Erythroblast (primary cell): Measurements from ENCODE around the gene KPNA2.

ENCODE experiments used
- DNase-seq, 2 experiments: peaks; one replicate each; lab custom pipeline; 2025; lab: John Stamatoyannopoulos, UW
- GATA1 ChIP-seq: IDR thresholded peaks from 2 replicates; pipeline ENCODE4 v1.6.1; 2011; ENCODE audit warnings: low read depth, mild to moderate bottlenecking, control low read depth, low read length, moderate library complexity
- POLR2A ChIP-seq: IDR thresholded peaks from 2 replicates; pipeline ENCODE4 v1.6.1; 2011; ENCODE audit warnings: mild to moderate bottlenecking, low read length

The KPNA2 gene

DNA sequence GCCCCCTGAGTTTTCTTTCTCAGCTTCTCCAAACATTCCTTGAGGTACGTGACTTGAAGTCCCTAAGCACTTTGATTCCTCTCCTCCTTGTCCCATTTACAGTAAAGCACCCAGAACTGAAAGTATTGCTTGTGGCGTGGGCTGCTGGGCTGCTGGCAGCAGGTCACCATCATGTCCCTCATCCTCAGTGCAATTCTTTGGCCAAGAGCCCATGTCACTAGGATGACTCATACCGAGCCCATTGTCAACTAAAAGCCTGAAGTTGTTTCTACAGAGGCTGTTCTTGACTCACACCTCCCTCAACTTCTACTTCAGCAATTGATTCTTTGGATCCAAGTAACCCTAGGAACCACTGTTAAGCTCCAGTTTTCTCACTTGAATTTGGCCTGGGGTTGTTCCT, 54.3 kb downstream of the KPNA2 start:
- peak in 1 of 2 experiments; percentile 18 for DNase-seq
- TF ChIP-seq POLR2A (no peak), GATA1 (no peak)

DNA sequence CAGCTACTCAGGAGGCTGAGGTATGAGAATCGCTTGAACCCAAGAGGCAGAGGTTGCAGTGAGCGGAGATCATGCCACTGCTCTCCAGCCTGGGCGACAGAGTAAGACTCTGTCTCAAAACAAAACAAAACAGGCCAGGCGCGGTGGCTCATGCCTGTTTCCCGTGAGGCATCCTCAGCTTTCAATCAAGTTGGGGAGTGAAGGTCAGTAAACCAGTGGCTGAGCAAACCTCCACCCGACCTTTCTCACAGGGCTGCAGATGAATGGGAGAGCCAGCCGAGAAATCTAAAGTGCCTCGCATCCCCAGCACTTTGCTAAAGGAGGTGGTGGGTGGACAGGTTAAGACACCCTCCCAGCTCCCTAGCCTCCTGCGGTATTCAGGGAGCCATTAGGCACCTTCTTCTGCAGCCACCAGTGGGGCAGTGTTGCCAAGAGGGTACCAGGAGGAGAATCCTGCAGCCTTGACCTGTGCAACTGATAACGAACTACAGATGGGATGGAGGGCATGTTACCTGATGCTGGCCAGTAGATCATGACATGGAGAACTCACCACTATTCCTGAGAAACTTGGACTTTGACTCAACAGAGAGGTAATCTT, 59.0 kb downstream of the KPNA2 start:
- no peak for TF ChIP-seq POLR2A
- TF ChIP-seq GATA1, result no peak
- no peak for DNase-seq

DNA sequence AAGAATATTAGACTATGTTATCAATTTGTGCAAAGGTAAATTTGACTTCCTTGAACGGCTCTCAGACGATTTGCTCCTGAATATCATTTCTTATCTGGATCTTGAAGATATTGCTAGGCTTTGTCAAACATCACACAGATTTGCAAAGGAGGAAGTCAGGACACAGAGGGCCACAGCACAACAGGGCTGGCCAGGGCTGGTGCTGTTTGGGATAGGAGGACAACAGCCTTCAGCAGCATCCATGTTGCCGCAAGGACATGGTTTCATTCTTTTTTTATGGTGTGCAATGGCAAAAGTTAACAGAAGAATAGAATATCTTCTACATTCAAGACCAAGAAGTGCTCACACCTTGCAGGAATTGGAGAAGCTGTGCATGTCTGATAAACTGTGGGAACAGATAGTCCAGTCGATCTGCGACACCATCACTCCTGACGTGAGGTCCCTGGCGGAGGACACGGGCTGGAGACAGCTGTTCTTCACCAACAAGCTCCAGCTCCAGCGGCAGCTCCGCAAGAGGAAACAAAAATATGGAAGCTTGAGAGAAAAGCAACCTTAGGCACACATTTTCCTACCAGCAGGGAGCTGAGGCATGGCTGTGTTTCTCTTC, 59.8 kb downstream of the KPNA2 start:
- TF ChIP-seq GATA1 (no peak), POLR2A (no peak)
- DNase-seq, result no peak

DNA sequence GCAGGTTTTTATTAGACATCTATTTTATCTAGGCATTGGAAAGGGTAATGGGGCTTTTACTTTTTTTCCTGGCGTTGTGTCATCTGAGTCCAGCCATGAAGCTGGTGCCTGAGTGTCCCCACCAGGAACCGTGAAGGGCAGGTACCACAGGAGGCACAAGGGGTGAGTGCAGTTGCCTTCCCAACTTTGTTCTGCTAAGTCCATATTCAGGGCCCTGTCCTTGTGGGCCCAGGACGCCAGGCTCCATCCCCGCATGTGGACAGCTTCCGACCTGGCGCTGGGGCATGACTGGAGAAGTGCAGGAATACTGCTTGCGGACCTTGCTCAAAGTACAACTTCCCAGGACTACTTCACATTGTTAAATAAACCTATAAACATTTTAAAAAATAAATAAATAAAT, 60.6 kb downstream of the KPNA2 start:
- no peak for TF ChIP-seq GATA1
- no peak for TF ChIP-seq POLR2A
- no peak for DNase-seq
